ENCODE measurements around the gene CACNA1C.

GRCh38 chr12:2540535-2540941 lies 487.8 kb downstream of the CACNA1C start:
- TF ChIP-seq CTCF (conservative IDR thresholded peaks at IDR 0.05; ENCODE audit: low read depth, low read length) (no peak), EZH2 (IDR thresholded peaks at IDR 0.05; ENCODE audit: borderline replicate concordance, low read depth, low read length, poor library complexity, severe bottlenecking) (no peak)

Measured in A673 (cell line).